ENCODE measurements around the gene SLC5A12.

GRCh38 chr11:26755762-26756161, 33.9 kb upstream of the SLC5A12 start:
- no peak for TF ChIP-seq GATA2 (IDR thresholded peaks at IDR 0.05; ENCODE audit: low read depth, low read length)
- TF ChIP-seq GATA3 (IDR thresholded peaks at IDR 0.05; ENCODE audit: low read depth, low read length): no peak

Measured in SH-SY5Y (cell line).